NT2/D1 (cell line): ENCODE measurements around the gene PRTG.

Source experiments
- DNase-seq: peaks from one replicate; pipeline ENCODE4 v3.0.0-alpha.2; 2011; ENCODE audit warnings: low read depth, low spot score
- H3K27me3 ChIP-seq: 2 replicates; pipeline ENCODE4 v1.6.0; 2011; ENCODE audit warnings: mild to moderate bottlenecking; ENCODE audit not compliant: insufficient read length, insufficient read depth
- H3K36me3 ChIP-seq: 2 replicates; pipeline ENCODE4 v1.6.1; 2011; ENCODE audit warnings: mild to moderate bottlenecking, low read length, mixed read lengths; ENCODE audit not compliant: insufficient read depth, insufficient read length
- H3K4me1 ChIP-seq: 2 replicates; pipeline ENCODE4 v1.5.1; 2011; ENCODE audit not compliant: insufficient read depth, insufficient read length
- H3K4me3 ChIP-seq: 2 replicates; pipeline ENCODE4 v1.5.1; 2011; ENCODE audit warnings: low read depth; ENCODE audit not compliant: insufficient read length
- H3K9ac ChIP-seq: 2 replicates; pipeline ENCODE4 v1.6.0; 2011; ENCODE audit warnings: low read depth; ENCODE audit not compliant: insufficient read length
- H3K9me3 ChIP-seq: 2 replicates; pipeline ENCODE4 v1.5.1; 2011; ENCODE audit warnings: mild to moderate bottlenecking, low read length; ENCODE audit not compliant: insufficient read depth
- SUZ12 ChIP-seq: IDR thresholded peaks from 2 replicates; pipeline ENCODE4 v1.6.1; 2011; ENCODE audit not compliant: insufficient read length, insufficient read depth; ENCODE audit errors: extremely low read depth
- YY1 ChIP-seq: IDR thresholded peaks from 2 replicates; pipeline ENCODE4 v1.6.1; 2011; ENCODE audit not compliant: insufficient read length, insufficient read depth
- ZNF274 ChIP-seq: IDR thresholded peaks from 2 replicates; pipeline ENCODE4 v1.6.1; 2011; ENCODE audit warnings: mild to moderate bottlenecking, low read depth, low read length

Gene PRTG

GRCh38 chr15:55742498-55742926, 440 bp downstream of the PRTG start:
- Histone ChIP-seq H3K9me3 (no peaks in the 10 kb centered on the region), H3K4me3 (peak overlapping the region; percentile 65), H3K9ac (peak overlapping the region; percentile 87), H3K27me3 (peaks cover 32% of the 10 kb centered on the region), H3K4me1 (peaks cover 2% of the 10 kb centered on the region), H3K36me3 (peaks cover 5% of the 10 kb centered on the region)
- TF ChIP-seq ZNF274 (no peak), SUZ12 (no peak), YY1 (no peak)
- DNase-seq = no peak

GRCh38 chr15:55741833-55742497, 987 bp downstream of the PRTG start:
- Histone ChIP-seq H3K36me3 (peaks cover 5% of the 10 kb centered on the region), H3K27me3 (peaks cover 32% of the 10 kb centered on the region), H3K9me3 (no peaks in the 10 kb centered on the region), H3K9ac (peak overlapping the region; percentile 87), H3K4me1 (peaks cover 2% of the 10 kb centered on the region), H3K4me3 (peak overlapping the region; percentile 65)
- TF ChIP-seq ZNF274 (no peak), SUZ12 (no peak), YY1 (no peak)
- no peak for DNase-seq

- H3K9ac ChIP-seq = peak overlapping the region; percentile 87
- peak overlapping the region; percentile 65 for H3K4me3 ChIP-seq
- peaks cover 2% of the 10 kb centered on the region for H3K4me1 ChIP-seq
- no peak for TF ChIP-seq SUZ12
- no peak for TF ChIP-seq ZNF274
- TF ChIP-seq YY1 = no peak
- no peaks in the 10 kb centered on the region for H3K9me3 ChIP-seq
- no peak for DNase-seq
- H3K27me3 ChIP-seq = peaks cover 32% of the 10 kb centered on the region
- peaks cover 5% of the 10 kb centered on the region for H3K36me3 ChIP-seq
Measured at GRCh38 chr15:55740981-55741832, 1.7 kb downstream of the PRTG start.

DNA sequence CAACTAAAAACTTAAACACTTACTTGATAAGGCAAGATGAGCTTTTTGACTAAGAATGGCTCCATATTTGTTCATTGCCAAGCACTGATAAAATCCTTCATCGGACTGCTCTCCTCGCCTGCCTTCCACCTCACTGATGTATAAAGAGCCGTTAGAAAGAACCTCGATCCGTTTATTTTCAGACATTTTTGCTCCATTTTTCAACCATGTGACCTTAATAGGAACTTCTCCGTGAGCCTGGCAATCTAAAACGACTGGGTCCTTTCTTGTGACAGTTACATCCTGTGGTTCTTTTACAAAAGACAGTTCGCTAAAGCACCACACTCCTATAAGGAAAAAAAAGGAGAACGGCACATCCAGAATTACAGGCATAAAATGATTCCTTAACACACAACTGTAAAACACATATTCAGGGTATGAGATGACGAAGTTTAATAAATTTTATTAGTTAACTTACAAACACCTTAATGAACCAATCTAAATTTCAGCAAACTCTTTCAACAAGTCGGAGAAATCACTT, 2.5 kb downstream of the PRTG start:
- no peak for DNase-seq
- peaks cover 5% of the 10 kb centered on the region for H3K36me3 ChIP-seq
- H3K9ac ChIP-seq = no peak overlapping the region
- H3K4me3 ChIP-seq = peak overlapping the region; percentile 65
- TF ChIP-seq ZNF274 (no peak), SUZ12 (no peak), YY1 (no peak)
- no peaks in the 10 kb centered on the region for H3K9me3 ChIP-seq
- peaks cover 36% of the 10 kb centered on the region for H3K27me3 ChIP-seq
- peaks cover 2% of the 10 kb centered on the region for H3K4me1 ChIP-seq

GRCh38 chr15:55739641-55740040, 3.3 kb downstream of the PRTG start:
- H3K36me3 ChIP-seq = peaks cover 5% of the 10 kb centered on the region
- H3K27me3 ChIP-seq = peaks cover 36% of the 10 kb centered on the region
- H3K9me3 ChIP-seq = no peaks in the 10 kb centered on the region
- TF ChIP-seq SUZ12 = no peak
- TF ChIP-seq ZNF274 = no peak
- no peak for TF ChIP-seq YY1
- H3K4me1 ChIP-seq = peaks cover 2% of the 10 kb centered on the region
- H3K4me3 ChIP-seq = no peak overlapping the region
- H3K9ac ChIP-seq = no peak overlapping the region
- DNase-seq = no peak

DNA sequence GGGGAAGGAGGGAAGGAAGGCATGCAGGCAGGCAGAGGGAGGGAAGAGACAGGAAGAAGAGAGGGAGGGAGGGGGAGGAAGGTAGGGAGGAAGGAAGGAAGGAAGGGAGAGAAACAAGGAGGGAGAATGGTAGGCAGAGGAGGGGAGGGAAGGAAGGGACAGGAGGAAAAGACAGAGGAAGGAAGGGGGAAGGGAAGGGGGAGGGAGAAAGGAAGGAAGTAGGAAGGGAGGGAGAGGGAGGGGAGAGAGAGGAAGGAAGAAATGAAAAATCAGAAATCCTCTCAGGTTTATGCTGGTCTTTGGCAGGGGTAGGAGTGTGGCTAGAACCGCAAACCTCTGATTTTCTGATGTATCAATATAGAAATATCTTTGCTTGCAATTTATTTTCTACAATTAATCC, 4.2 kb downstream of the PRTG start:
- H3K36me3 ChIP-seq = peaks cover 5% of the 10 kb centered on the region
- H3K9me3 ChIP-seq = no peaks in the 10 kb centered on the region
- no peak for TF ChIP-seq ZNF274
- TF ChIP-seq SUZ12 = no peak
- no peak for TF ChIP-seq YY1
- H3K9ac ChIP-seq = no peak overlapping the region
- no peaks in the 10 kb centered on the region for H3K4me1 ChIP-seq
- peaks cover 30% of the 10 kb centered on the region for H3K27me3 ChIP-seq
- H3K4me3 ChIP-seq = no peak overlapping the region
- DNase-seq = no peak

- DNase-seq = no peak
- Histone ChIP-seq H3K9ac (no peak overlapping the region), H3K4me1 (no peaks in the 10 kb centered on the region), H3K27me3 (peaks cover 30% of the 10 kb centered on the region), H3K36me3 (peaks cover 5% of the 10 kb centered on the region), H3K9me3 (no peaks in the 10 kb centered on the region), H3K4me3 (no peak overlapping the region)
- TF ChIP-seq ZNF274 (no peak), YY1 (no peak), SUZ12 (no peak)
Measured at GRCh38 chr15:55737373-55737772, 5.6 kb downstream of the PRTG start.
